ENCODE results near the gene DUOX2. TPM values are rescaled to one million over a fixed set of nuclear protein-coding genes. Genes with fewer than 3 reads are reported as not detected.

Gene DUOX2
- total RNA-seq, 1 experiment from 2014 or later, result 0.08 TPM

DNA sequence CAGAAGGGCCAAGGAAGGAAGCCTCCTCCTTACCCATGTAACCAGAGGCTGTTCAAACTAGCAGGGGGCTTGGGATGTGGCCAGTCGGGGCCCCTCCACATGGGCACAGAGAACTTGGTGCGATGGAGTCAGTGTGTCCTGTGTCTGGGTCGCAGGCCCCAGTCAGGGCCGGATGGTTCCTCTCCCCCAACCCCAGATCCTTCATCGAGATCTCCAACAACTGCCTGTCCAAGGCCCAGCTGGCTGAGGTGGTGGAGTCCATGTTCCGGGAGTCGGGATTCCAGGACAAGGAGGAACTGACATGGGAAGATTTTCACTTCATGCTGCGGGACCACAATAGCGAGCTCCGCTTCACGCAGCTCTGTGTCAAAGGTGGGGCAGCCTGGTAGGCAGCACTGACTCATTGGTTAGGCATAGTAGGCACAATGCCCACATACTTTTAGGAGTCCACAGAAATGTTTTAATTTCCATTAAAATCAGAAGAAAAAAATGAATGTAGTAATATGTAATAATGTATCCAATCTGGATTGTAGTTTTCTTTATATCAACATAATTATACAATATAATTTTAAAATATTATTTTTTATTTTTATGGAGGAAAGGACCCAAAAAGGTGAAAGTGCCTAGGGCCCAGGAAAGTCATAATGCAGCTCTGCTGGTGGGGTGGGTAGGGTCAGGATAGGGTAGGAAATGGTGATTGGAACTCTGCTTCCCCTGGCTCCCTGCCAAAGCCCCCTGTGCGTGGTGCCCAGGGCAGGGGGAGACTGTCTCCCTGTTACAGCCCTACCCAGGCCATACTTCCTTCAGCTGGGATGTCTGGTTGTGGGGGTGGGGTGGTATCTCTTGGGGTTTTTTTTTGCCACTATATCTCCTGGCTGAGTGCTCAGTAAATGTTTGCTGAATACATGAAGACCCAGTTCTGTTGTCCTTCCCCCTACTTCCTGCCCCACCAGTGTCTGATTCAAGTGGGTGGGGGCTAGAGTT is 34.4 kb upstream of the DUOX2 start:
- ATAC-seq, result no peak
- Histone ChIP-seq H3K4me3 (ENCODE audit: low read depth in 2 of 2, low read length in 2 of 2) (no peak overlapping the region), H3K27ac (ENCODE audit: low read length) (no peak overlapping the region), H3K36me3 (ENCODE audit: control insufficient read depth, insufficient read depth, low read length) (no peaks in the 10 kb centered on the region), H3K4me1 (ENCODE audit: control insufficient read depth, insufficient read depth, low read length) (no peaks in the 10 kb centered on the region), H3K27me3 (ENCODE audit: control insufficient read depth, insufficient read depth, low read length) (no peaks in the 10 kb centered on the region), H3K9me3 (ENCODE audit: control insufficient read depth, insufficient read depth, low read depth, low read length) (no peaks in the 10 kb centered on the region)
- ChIA-PET CTCF (no interaction called here), POLR2A (no interaction called here)
- TF ChIP-seq REST (IDR thresholded peaks at IDR 0.05; ENCODE audit: insufficient read depth in 1 of 2, low read depth in 2 of 2, low read length in 1 of 2) (no peak), TCF7L2 (IDR thresholded peaks at IDR 0.05; ENCODE audit: low read depth, low read length) (no peak), POLR2AphosphoS5 (IDR thresholded peaks at IDR 0.05; ENCODE audit: low read depth, low read length) (no peak), SIN3A (IDR thresholded peaks at IDR 0.05; ENCODE audit: borderline replicate concordance, insufficient read depth, low read depth, low read length) (no peak)
- TF ChIP-seq, protein P1, sequence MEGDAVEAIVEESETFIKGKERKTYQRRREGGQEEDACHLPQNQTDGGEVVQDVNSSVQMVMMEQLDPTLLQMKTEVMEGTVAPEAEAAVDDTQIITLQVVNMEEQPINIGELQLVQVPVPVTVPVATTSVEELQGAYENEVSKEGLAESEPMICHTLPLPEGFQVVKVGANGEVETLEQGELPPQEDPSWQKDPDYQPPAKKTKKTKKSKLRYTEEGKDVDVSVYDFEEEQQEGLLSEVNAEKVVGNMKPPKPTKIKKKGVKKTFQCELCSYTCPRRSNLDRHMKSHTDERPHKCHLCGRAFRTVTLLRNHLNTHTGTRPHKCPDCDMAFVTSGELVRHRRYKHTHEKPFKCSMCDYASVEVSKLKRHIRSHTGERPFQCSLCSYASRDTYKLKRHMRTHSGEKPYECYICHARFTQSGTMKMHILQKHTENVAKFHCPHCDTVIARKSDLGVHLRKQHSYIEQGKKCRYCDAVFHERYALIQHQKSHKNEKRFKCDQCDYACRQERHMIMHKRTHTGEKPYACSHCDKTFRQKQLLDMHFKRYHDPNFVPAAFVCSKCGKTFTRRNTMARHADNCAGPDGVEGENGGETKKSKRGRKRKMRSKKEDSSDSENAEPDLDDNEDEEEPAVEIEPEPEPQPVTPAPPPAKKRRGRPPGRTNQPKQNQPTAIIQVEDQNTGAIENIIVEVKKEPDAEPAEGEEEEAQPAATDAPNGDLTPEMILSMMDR (IDR thresholded peaks at IDR 0.05), result no peak
- in situ Hi-C loops (cut with HindIII; ENCODE audit: low pct_unique_long_range_greater_than_20kb, low sequenced_read_pairs), result no loop called here
- BruUV-seq (replicated peaks), result no TSS peak
- intact Hi-C loops (cut with micrococcal nuclease; ENCODE audit: unreplicated experiment), result no loop called here
- DNase-seq (ENCODE audit: low read depth, low spot score), result no peak

DNA sequence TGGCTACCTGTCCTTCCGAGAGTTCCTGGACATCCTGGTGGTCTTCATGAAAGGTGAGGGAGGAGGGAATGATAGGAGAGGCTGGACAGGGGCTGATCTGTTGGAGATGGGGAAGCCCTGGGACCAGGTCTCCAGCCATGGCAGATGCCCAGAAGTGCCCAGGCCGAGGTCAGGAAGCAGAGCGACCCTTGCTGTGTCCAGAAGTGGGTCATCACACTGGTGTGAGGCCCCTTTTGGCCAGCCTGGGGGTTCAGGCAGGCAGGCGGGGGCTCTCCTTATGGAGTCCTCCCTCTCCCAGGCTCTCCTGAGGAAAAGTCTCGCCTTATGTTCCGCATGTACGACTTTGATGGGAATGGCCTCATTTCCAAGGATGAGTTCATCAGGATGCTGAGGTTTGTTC is 33.6 kb upstream of the DUOX2 start:
- BruUV-seq (replicated peaks), result no TSS peak
- intact Hi-C loops (cut with micrococcal nuclease; ENCODE audit: unreplicated experiment), result no loop called here
- no peak overlapping the region for H3K4me3 ChIP-seq (ENCODE audit: low read depth in 2 of 2, low read length in 2 of 2)
- ChIA-PET POLR2A (no interaction called here), CTCF (interaction anchor here (1.2 kb wide), 1 partner anchor 30 kb away, joined by 4 read pairs; no protein-coding TSS in a partner anchor)
- H3K4me1 ChIP-seq (ENCODE audit: control insufficient read depth, insufficient read depth, low read length), result no peaks in the 10 kb centered on the region
- ATAC-seq (no peak), DNase-seq (ENCODE audit: low read depth, low spot score) (no peak)
- TF ChIP-seq TCF7L2 (IDR thresholded peaks at IDR 0.05; ENCODE audit: low read depth, low read length) (no peak), POLR2AphosphoS5 (IDR thresholded peaks at IDR 0.05; ENCODE audit: low read depth, low read length) (no peak), REST (IDR thresholded peaks at IDR 0.05; ENCODE audit: insufficient read depth in 1 of 2, low read depth in 2 of 2, low read length in 1 of 2) (no peak), SIN3A (IDR thresholded peaks at IDR 0.05; ENCODE audit: borderline replicate concordance, insufficient read depth, low read depth, low read length) (no peak)
- TF ChIP-seq, protein P1 (IDR thresholded peaks at IDR 0.05), result no peak
- H3K36me3 ChIP-seq (ENCODE audit: control insufficient read depth, insufficient read depth, low read length), result no peaks in the 10 kb centered on the region
- H3K27ac ChIP-seq (ENCODE audit: low read length), result no peak overlapping the region
- H3K9me3 ChIP-seq (ENCODE audit: control insufficient read depth, insufficient read depth, low read depth, low read length), result no peaks in the 10 kb centered on the region
- in situ Hi-C loops (cut with HindIII; ENCODE audit: low pct_unique_long_range_greater_than_20kb, low sequenced_read_pairs), result no loop called here
- H3K27me3 ChIP-seq (ENCODE audit: control insufficient read depth, insufficient read depth, low read length), result no peaks in the 10 kb centered on the region

Measured in Panc1 (cell line).